Body of pancreas (tissue), 4 donors: ENCODE results near the gene SH3TC1. TPM values are rescaled to one million over a fixed set of nuclear protein-coding genes. Genes with fewer than 3 reads are reported as not detected.

ENCODE experiments used
- ATAC-seq: fragments of 150-250 bp; one replicate; pipeline ENCODE4 v1.9.1; 2016
- DNase-seq, 4 donors: peaks; one replicate each; pipeline ENCODE4 v3.0.0-alpha.2; 2019
- H3K27ac ChIP-seq, 4 donors: fragments of 200-600 bp; sonication (generic); 1 replicate in 3 of 4; 2 replicates in 1 of 4; pipeline versions ENCODE4 v1.5.1 to v1.6.1; 2016 to 2019; ENCODE audit warnings: mild to moderate bottlenecking in 1 of 4, mixed read lengths in 1 of 4, moderate library complexity in 1 of 4
- H3K27me3 ChIP-seq, 2 donors: fragments of 200-600 bp; sonication (generic); one replicate each; pipeline ENCODE4 v1.6.0; 2016; ENCODE audit warnings: mild to moderate bottlenecking in 1 of 2
- H3K36me3 ChIP-seq, 2 donors: fragments of 200-600 bp; sonication (generic); replicated peaks in 1 of 2; 2 replicates each; pipeline ENCODE4 v1.5.1; 2016; ENCODE audit warnings: low read depth in 2 of 2; ENCODE audit not compliant: insufficient read depth in 1 of 2
- H3K4me1 ChIP-seq: fragments of 200-600 bp; sonication (generic); one replicate; pipeline ENCODE4 v1.6.0; 2016
- H3K4me3 ChIP-seq, 2 donors: fragments of 200-600 bp; sonication (generic); 1 replicate in 1 of 2; 2 replicates in 1 of 2; pipeline ENCODE4 v1.5.1; 2016 to 2019
- H3K9me3 ChIP-seq, 3 donors: fragments of 200-600 bp; sonication (generic); 1 replicate in 2 of 3; 2 replicates in 1 of 3; pipeline ENCODE4 v1.5.1; 2016
- POLR2A ChIP-seq, 3 donors: fragments of 450-650 bp; IDR thresholded peaks; one replicate each; pipeline ENCODE4 v1.6.1; 2016; ENCODE audit warnings: antibody characterized with exemption in 3 of 3, mild to moderate bottlenecking in 2 of 3
- WGBS, 2 donors: methylation state at CpG; one replicate each; pipeline ENCODE4 v1.1.5; 2017; 5-methylcytosine and 5-hydroxymethylcytosine counted together
- intact Hi-C: fragments of 100-400 bp; cut with DNase I; formaldehyde crosslinking; loops from one replicate; pipeline ENCODE4 v1.15.1; 2023
- total RNA-seq, 2 donors: library from RNA; depleted of rRNA; stranded (reverse); fragments of >200 nt; gene quantifications; one replicate each; pipeline ENCODE4 v1.1.0, GENCODE V29; 2016
- TF ChIP-seq, protein P1 (sequence below), 7 experiments: fragments of 450-650 bp in 4 of 7; fragments of 200-600 bp in 3 of 7; sonication (generic) in 3 of 7; IDR thresholded peaks; one replicate each; pipeline ENCODE4 v1.5.1; 2016 to 2019; ENCODE audit warnings: antibody characterized with exemption in 7 of 7

The SH3TC1 gene
- total RNA-seq, 2 donors from 2014 or later: 31.1 to 103 TPM

DNA sequence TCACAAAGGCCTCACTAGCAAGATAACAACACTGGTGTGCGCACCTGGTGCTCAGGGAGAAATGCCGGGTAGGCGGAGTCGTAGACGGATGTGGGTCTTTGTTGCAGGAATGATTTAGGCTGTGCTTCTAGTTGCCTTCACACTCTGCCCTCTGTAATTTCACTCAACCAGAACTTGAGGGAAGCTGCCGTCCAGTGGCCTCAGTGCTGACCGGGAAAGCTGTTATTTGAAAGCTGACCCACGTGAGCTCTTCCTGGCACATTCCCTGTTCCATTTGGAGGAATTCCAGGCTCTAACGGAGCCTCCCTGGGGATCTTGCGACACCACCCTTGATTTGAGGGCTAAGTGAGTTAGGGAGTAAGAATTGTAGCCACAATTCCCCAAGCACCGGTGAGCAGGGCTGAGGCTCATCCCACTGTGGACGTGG is 15.9 kb downstream of the SH3TC1 start:
- DNase-seq (peak; percentile 41 to 68 (median 58)), ATAC-seq (peak; percentile 72)
- Histone ChIP-seq H3K27ac (no peak overlapping the region), H3K4me3 (no peak overlapping the region), H3K27me3 (no peaks in the 10 kb centered on the region), H3K4me1 (peaks cover 7% of the 10 kb centered on the region), H3K36me3 (peaks cover 0 to 13% of the 10 kb centered on the region in 2 donors), H3K9me3 (no peaks in the 10 kb centered on the region)
- TF ChIP-seq, protein P1, sequence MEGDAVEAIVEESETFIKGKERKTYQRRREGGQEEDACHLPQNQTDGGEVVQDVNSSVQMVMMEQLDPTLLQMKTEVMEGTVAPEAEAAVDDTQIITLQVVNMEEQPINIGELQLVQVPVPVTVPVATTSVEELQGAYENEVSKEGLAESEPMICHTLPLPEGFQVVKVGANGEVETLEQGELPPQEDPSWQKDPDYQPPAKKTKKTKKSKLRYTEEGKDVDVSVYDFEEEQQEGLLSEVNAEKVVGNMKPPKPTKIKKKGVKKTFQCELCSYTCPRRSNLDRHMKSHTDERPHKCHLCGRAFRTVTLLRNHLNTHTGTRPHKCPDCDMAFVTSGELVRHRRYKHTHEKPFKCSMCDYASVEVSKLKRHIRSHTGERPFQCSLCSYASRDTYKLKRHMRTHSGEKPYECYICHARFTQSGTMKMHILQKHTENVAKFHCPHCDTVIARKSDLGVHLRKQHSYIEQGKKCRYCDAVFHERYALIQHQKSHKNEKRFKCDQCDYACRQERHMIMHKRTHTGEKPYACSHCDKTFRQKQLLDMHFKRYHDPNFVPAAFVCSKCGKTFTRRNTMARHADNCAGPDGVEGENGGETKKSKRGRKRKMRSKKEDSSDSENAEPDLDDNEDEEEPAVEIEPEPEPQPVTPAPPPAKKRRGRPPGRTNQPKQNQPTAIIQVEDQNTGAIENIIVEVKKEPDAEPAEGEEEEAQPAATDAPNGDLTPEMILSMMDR (IDR thresholded peaks at IDR 0.05): no peak
- TF ChIP-seq POLR2A (IDR thresholded peaks at IDR 0.05): no peak
- intact Hi-C loops: no loop called here
- WGBS, 2 donors: 52 to 53% methylated on average over 10 to 12 of the region's 12 CpGs

DNA sequence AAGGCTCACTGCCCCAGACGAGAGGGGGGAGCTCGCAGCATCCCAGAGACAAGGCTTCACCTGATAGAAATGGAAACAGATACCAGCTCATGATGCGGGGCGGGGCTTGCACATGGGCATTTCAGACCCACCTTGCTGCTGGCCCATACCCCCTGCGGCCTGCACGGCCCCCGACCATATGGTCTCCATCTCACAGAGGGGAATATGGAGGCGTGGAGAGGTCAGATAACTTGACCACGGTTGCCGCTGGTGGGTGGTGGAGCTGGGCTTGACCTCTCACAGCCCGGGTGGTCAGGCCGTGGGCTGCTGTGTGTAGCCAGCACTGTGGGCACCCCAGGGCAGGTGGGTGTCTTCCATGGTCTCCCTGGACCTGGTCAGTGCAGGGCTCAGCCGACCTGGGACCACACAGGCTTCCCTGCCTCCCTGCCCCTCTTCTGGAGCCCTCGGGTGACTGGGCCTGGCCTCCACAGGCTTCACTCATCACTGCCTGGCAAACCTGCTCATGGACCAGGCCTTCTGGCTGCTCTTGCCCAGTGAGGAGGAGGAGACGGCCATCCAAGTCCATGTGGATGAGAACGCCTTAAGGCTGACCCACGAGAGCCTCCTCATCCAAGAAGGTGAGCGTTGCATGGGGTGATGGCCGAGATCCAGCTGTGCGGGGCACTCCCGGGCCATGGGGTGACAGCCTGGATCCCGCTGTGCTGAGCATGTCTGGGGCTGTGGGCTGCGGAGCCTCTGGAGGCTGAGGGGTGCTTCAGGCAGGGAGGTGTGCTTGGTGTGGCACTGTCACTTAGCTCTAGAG is 16.8 kb downstream of the SH3TC1 start:
- ATAC-seq: no peak
- TF ChIP-seq, protein P1 (IDR thresholded peaks at IDR 0.05): no peak
- Histone ChIP-seq H3K27ac (no peak overlapping the region), H3K4me1 (peaks cover 7% of the 10 kb centered on the region), H3K4me3 (no peak overlapping the region), H3K9me3 (no peaks in the 10 kb centered on the region), H3K36me3 (peaks cover 0 to 13% of the 10 kb centered on the region in 2 donors), H3K27me3 (no peaks in the 10 kb centered on the region)
- no peak for DNase-seq
- intact Hi-C loops: no loop called here
- WGBS, 2 donors: 92 to 93% methylated on average over 12 to 16 of the region's 23 CpGs

DNA sequence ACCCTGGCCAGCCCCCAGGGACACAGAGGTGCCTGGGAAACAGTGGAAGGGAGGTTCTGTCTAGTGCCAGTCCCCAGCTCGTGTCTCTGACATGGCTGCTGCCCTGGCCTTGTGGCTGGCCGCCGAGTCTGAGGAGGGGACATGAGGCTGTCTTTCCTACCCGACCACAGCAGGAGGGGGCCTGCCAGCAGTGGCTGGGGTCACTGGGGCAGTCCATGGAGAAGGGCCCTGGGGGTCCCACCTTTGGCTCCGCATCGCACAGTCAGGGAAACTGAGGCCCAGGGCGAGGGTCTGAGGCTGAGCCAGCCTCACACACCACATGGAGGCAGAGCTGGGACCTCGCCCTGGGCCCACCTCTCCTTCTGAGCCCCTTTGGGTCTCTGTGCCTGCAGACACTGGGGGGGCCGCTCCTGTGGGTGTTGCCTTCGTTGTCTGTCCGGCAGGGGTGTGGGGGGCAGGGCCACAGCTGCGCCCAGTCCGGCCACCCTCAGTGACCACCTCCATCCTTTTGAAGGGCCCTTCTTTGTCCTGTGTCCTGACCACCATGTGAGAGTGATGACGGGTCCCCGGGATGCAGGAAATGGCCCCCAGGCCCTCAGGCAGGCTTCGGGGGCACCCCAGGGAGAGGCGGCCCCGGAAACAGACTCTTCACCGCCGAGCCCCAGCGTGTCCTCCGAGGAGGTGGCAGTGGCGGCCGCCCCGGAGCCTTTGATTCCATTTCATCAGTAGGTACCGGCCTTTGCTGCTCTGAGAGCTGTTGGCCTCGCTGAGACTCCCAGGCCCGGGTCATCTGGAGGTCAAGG is 17.6 kb downstream of the SH3TC1 start:
- no peak overlapping the region for H3K4me3 ChIP-seq
- intact Hi-C loops: no loop called here
- DNase-seq (no peak), ATAC-seq (no peak)
- no peak for TF ChIP-seq POLR2A (IDR thresholded peaks at IDR 0.05)
- TF ChIP-seq, protein P1 (IDR thresholded peaks at IDR 0.05): no peak
- no peaks in the 10 kb centered on the region for H3K9me3 ChIP-seq
- peaks cover 7% of the 10 kb centered on the region for H3K4me1 ChIP-seq
- H3K27ac ChIP-seq: no peak overlapping the region
- WGBS, 2 donors: 93 to 95% methylated on average over 13 to 28 of the region's 28 CpGs
- H3K36me3 ChIP-seq: peaks cover 0 to 13% of the 10 kb centered on the region in 2 donors
- H3K27me3 ChIP-seq: no peaks in the 10 kb centered on the region

DNA sequence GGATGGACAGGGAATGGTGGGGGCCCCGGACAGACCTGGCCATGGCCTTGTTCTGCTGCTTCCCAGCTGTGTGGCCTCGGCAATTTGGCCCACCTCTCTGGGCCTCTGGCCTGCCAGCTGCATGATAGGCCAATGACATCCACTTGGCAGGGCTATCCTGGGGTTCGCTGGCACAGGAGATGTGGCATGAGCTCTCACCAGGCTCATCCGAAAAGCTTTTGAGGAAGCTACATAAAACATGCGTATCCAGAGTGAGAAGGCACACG is 18.1 kb downstream of the SH3TC1 start:
- Histone ChIP-seq H3K4me1 (peaks cover 7% of the 10 kb centered on the region), H3K27me3 (no peaks in the 10 kb centered on the region), H3K27ac (no peak overlapping the region), H3K9me3 (no peaks in the 10 kb centered on the region), H3K36me3 (peaks cover 0 to 13% of the 10 kb centered on the region in 2 donors), H3K4me3 (no peak overlapping the region)
- no peak for DNase-seq
- WGBS, 2 donors: 93 to 96% methylated on average over 4 to 6 of the region's 6 CpGs
- TF ChIP-seq, protein P1 (IDR thresholded peaks at IDR 0.05): no peak
- no peak for TF ChIP-seq POLR2A (IDR thresholded peaks at IDR 0.05)
- intact Hi-C loops: no loop called here
- ATAC-seq: no peak
